ENCODE measurements around the gene GRB7. TPM values are rescaled to one million over a fixed set of nuclear protein-coding genes. Genes with fewer than 3 reads are reported as not detected.
A peak's percentile ranks its signal among the peaks of the same experiment; 100 is the strongest.

GRB7 gene
- total RNA-seq, 4 donors from 2014 or later: 14.0 to 64.0 (median 26.3) TPM

GRCh38 chr17:39701012-39701783, 36.5 kb upstream of the GRB7 start:
- Histone ChIP-seq H3K36me3 (no peaks in the 10 kb centered on the region), H3K9me3 (no peaks in the 10 kb centered on the region), H3K4me1 (peaks cover 0 to 50% (median 5%) of the 10 kb centered on the region in 4 donors), H3K4me3 (peak overlapping the region in 3 of 4 donors; percentile 60 to 88 (median 76)), H3K27me3 (no peaks in the 10 kb centered on the region), H3K27ac (peak overlapping the region in 3 of 4 donors; percentile 91 to 96 (median 93))
- peak in 2 of 3 donors; percentile 73 to 87 for DNase-seq
- peak; percentile 90 to 97 for TF ChIP-seq POLR2A (IDR thresholded peaks at IDR 0.05)
- TF ChIP-seq CTCF (IDR thresholded peaks at IDR 0.05): peak in 1 of 6 experiments; percentile 2

GRCh38 chr17:39701784-39702422, 35.8 kb upstream of the GRB7 start:
- DNase-seq: no peak
- Histone ChIP-seq H3K27ac (peak overlapping the region in 1 of 4 donors; percentile 96), H3K4me1 (peaks cover 2 to 54% (median 5%) of the 10 kb centered on the region in 4 donors), H3K9me3 (no peaks in the 10 kb centered on the region), H3K27me3 (no peaks in the 10 kb centered on the region), H3K4me3 (peak overlapping the region in 2 of 4 donors; percentile 6 to 76), H3K36me3 (no peaks in the 10 kb centered on the region)
- TF ChIP-seq POLR2A (IDR thresholded peaks at IDR 0.05) (no peak), CTCF (IDR thresholded peaks at IDR 0.05) (no peak)

- TF ChIP-seq CTCF (IDR thresholded peaks at IDR 0.05) (no peak), POLR2A (IDR thresholded peaks at IDR 0.05) (no peak)
- H3K27me3 ChIP-seq: no peaks in the 10 kb centered on the region
- no peak for DNase-seq
- peak overlapping the region in 3 of 4 donors; percentile 64 to 92 (median 76) for H3K27ac ChIP-seq
- peaks cover 3 to 67% (median 6%) of the 10 kb centered on the region in 4 donors for H3K4me1 ChIP-seq
- peaks cover 0 to 10% (median 0%) of the 10 kb centered on the region in 3 donors for H3K36me3 ChIP-seq
- H3K9me3 ChIP-seq: no peaks in the 10 kb centered on the region
- H3K4me3 ChIP-seq: peak overlapping the region in 1 of 4 donors; percentile 14
Observed at GRCh38 chr17:39702901-39703893, 34.5 kb upstream of the GRB7 start.

- TF ChIP-seq CTCF (IDR thresholded peaks at IDR 0.05) (no peak), POLR2A (IDR thresholded peaks at IDR 0.05) (no peak)
- Histone ChIP-seq H3K27me3 (no peaks in the 10 kb centered on the region), H3K4me1 (peaks cover 3 to 71% (median 6%) of the 10 kb centered on the region in 4 donors), H3K36me3 (peaks cover 0 to 17% (median 0%) of the 10 kb centered on the region in 3 donors), H3K4me3 (no peak overlapping the region), H3K9me3 (no peaks in the 10 kb centered on the region), H3K27ac (peak overlapping the region in 3 of 4 donors; percentile 64 to 92 (median 76))
- DNase-seq: no peak
Observed at GRCh38 chr17:39703913-39704312, 33.8 kb upstream of the GRB7 start.

All from Peyer's patch (tissue), 4 donors.